Measurements from ENCODE around the gene MED19. TPM values are rescaled to one million over a fixed set of nuclear protein-coding genes. Genes with fewer than 3 reads are reported as not detected.
"Not testable (repeated sequence)": the region's sequence is repeated elsewhere in the genome, so short reads cannot be mapped to it uniquely, and the experiment has no call there.

The MED19 gene
- total RNA-seq, 2 donors from 2014 or later: 10.6 to 11.2 TPM

- H3K27ac Mint-ChIP-seq; DNase-seq (ENCODE audit: low spot score in 2 of 2); ATAC-seq; H3K9me3 Mint-ChIP-seq: not testable (repeated sequence)
- peaks cover 19 to 20% of the 10 kb centered on the region in 2 donors for H3K36me3 Mint-ChIP-seq
These were observed 4.7 kb upstream of the MED19 start for GRCh38 chr11:57716726-57717125.

DNA sequence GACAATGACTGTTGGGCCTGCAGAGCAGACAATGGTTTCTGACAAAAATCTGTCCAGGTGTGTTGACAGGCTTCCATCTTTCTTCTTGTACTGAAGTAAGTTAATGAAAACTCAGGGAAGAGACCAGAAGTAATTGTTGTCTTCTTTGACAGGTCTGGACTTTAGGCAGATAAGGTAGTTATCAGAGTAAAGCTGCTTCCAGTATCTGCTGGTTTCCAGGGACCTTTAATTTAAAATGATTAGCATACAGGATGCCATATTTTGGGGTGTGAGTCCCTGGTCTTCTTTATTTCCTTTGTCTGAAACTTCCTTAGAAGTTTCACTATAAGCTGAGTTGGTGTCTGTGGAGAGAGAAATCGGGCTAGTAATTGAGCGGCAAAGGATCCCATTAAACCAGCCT, 1.8 kb upstream of the MED19 start:
- DNase-seq (ENCODE audit: low spot score in 2 of 2): no peak
- Mint-ChIP-seq H3K27ac (peak overlapping the region; percentile 90 to 94), H3K9me3 (no peaks in the 10 kb centered on the region), H3K36me3 (peaks cover 20 to 23% of the 10 kb centered on the region in 2 donors)
- no peak for ATAC-seq

- peak; percentile 92 to 94 for ATAC-seq
These were observed 488 bp upstream of the MED19 start, which contains the start of gene TMX2 for GRCh38 chr11:57712256-57713150. TSS of gene TMX2 (plus strand) at chr11:57712593. CDS start at chr11:57712619, 26 bp downstream.

GRCh38 chr11:57709802-57710367, 2.1 kb downstream of the MED19 start:
- no peak for DNase-seq (ENCODE audit: low spot score in 2 of 2)
- peak overlapping the region; percentile 34 to 90 for H3K27ac Mint-ChIP-seq
- peaks cover 13 to 23% of the 10 kb centered on the region in 2 donors for H3K36me3 Mint-ChIP-seq
- H3K9me3 Mint-ChIP-seq: no peaks in the 10 kb centered on the region
- ATAC-seq: no peak

More at GRCh38 chr11:57712256-57713150, 488 bp upstream of the MED19 start, which contains the start of gene TMX2:
- Mint-ChIP-seq H3K9me3 (no peaks in the 10 kb centered on the region), H3K27ac (peak within 1 kb of the TSS; percentile 90 to 94), H3K36me3 (peaks cover 13 to 23% of the 10 kb centered on the region in 2 donors)
- DNase-seq (ENCODE audit: low spot score in 2 of 2): peak; percentile 86 to 90

DNA sequence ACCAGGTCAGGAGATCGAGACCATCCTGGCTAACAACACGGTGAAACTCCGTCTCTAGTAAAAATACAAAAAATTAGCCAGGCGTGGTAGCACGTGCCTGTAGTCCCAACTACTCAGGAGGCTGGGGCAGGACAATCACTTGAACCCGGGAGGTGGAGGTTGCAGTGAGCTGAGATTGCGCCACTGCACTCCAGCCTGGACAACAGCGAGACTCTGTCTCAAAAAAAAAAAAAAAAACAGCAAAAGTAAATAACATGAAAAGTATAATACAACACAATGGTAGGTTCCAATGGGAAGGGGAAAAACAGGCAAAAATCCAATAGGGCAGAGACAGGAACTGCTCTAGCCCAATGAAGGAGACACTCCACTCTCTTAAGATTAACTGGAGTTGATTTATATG, 6.6 kb downstream of the MED19 start:
- H3K27ac Mint-ChIP-seq: peak overlapping the region in 1 of 2 donors; percentile 65
- DNase-seq (ENCODE audit: low spot score in 2 of 2); ATAC-seq; H3K36me3 Mint-ChIP-seq; H3K9me3 Mint-ChIP-seq: not testable (repeated sequence)

GRCh38 chr11:57704932-57705331, 7.1 kb downstream of the MED19 start:
- Mint-ChIP-seq H3K9me3 (no peaks in the 10 kb centered on the region), H3K36me3 (no peaks in the 10 kb centered on the region), H3K27ac (peak overlapping the region; percentile 41 to 94)
- no peak for DNase-seq (ENCODE audit: low spot score in 2 of 2)
- no peak for ATAC-seq

- Mint-ChIP-seq H3K27ac (peak overlapping the region; percentile 41 to 56), H3K9me3 (no peaks in the 10 kb centered on the region), H3K36me3 (peaks cover 0 to 10% of the 10 kb centered on the region in 2 donors)
- ATAC-seq (no peak), DNase-seq (ENCODE audit: low spot score in 2 of 2) (no peak)
These were observed 8.7 kb downstream of the MED19 start for GRCh38 chr11:57703341-57703740.

- Mint-ChIP-seq H3K9me3 (no peaks in the 10 kb centered on the region), H3K36me3 (peaks cover 0 to 15% of the 10 kb centered on the region in 2 donors)
These were observed 11.6 kb downstream of the MED19 start for GRCh38 chr11:57700425-57700824.

DNA sequence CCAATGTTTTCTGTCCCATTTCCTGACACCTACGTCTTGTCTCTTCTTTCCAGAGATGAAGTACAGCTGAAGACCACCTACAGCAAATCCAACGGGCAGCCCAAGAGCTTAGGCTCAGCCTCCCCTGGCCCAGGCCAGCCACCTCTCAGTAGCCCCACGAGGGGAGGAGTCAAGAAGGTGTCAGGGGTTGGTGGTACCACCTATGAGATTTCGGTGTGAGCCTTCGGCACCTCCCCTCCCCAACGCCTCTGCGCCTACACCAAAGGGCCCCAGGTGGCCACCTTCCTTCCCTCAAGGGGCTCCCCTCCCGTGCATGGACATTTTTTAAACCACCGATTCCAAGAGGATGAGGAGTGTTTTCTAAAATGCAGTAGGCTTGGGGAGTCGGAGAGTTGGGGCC, 12.2 kb downstream of the MED19 start:
- no peaks in the 10 kb centered on the region for H3K9me3 Mint-ChIP-seq
- H3K36me3 Mint-ChIP-seq: peaks cover 0 to 15% of the 10 kb centered on the region in 2 donors
- no peak for ATAC-seq
- H3K27ac Mint-ChIP-seq: peak overlapping the region in 1 of 2 donors; percentile 73
- DNase-seq (ENCODE audit: low spot score in 2 of 2): no peak

More at GRCh38 chr11:57700425-57700824, 11.6 kb downstream of the MED19 start:
- H3K27ac Mint-ChIP-seq: peak overlapping the region in 1 of 2 donors; percentile 72
- DNase-seq (ENCODE audit: low spot score in 2 of 2) (no peak), ATAC-seq (no peak)

DNA sequence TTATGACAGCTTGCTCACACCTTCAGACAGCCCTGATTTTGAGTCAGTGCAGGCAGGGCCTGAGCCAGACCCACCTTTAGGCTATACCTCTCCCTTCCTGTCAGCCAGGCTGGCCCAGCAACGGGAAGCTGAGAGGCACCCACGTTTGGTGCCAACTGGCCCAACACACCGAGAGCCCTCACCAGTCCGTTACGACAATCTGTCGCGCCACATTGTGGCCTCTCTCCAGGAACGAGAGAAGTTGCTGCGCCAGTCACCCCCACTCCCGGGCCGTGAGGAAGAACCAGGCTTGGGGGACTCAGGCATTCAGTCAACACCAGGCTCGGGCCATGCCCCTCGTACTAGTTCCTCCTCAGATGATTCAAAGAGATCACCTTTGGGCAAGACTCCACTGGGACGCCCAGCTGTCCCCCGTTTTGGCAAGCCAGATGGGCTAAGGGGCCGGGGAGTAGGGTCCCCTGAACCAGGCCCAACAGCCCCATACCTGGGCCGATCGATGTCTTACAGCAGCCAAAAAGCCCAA, 13.1 kb downstream of the MED19 start:
- H3K36me3 Mint-ChIP-seq: peaks cover under 1 to 15% of the 10 kb centered on the region in 2 donors
- H3K9me3 Mint-ChIP-seq: no peaks in the 10 kb centered on the region
- peak overlapping the region in 1 of 2 donors; percentile 73 for H3K27ac Mint-ChIP-seq
- ATAC-seq (no peak), DNase-seq (ENCODE audit: low spot score in 2 of 2) (no peak)

GRCh38 chr11:57690474-57690873, 21.5 kb downstream of the MED19 start:
- not testable (repeated sequence) for H3K27ac Mint-ChIP-seq, ATAC-seq
- peaks cover 14 to 27% of the 10 kb centered on the region in 2 donors for H3K36me3 Mint-ChIP-seq

GRCh38 chr11:57681168-57681567, 30.8 kb downstream of the MED19 start:
- H3K27ac Mint-ChIP-seq: peak overlapping the region; percentile 62 to 72
- peaks cover 7 to 33% of the 10 kb centered on the region in 2 donors for H3K36me3 Mint-ChIP-seq
- DNase-seq (ENCODE audit: low spot score in 2 of 2) (no peak), ATAC-seq (no peak)
- no peaks in the 10 kb centered on the region for H3K9me3 Mint-ChIP-seq

More at GRCh38 chr11:57690474-57690873, 21.5 kb downstream of the MED19 start:
- H3K9me3 Mint-ChIP-seq; DNase-seq (ENCODE audit: low spot score in 2 of 2): not testable (repeated sequence)

DNA sequence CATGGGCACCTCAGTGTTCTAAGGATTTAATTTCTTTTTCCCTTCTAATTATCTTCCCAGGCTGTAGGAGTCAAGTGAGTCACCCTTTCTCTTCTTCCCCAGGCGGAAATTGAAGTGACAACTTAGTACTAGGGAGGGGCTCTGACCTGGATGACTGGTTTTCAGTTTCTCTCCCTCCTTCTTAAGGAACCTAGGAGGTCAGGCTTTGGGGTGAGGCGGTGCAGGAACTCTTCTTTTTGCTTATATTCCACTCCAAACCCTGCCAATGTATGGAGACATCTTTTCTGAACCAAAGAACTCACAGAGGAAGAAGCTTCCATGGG, 31.5 kb downstream of the MED19 start:
- peak; percentile 83 to 86 for ATAC-seq
- no peak for DNase-seq (ENCODE audit: low spot score in 2 of 2)
- H3K36me3 Mint-ChIP-seq: peaks cover 7 to 40% of the 10 kb centered on the region in 2 donors
- H3K9me3 Mint-ChIP-seq: no peaks in the 10 kb centered on the region
- H3K27ac Mint-ChIP-seq: peak overlapping the region; percentile 72 to 91

GRCh38 chr11:57679396-57679795, 32.6 kb downstream of the MED19 start:
- no peak overlapping the region for H3K27ac Mint-ChIP-seq
- H3K9me3 Mint-ChIP-seq: no peaks in the 10 kb centered on the region
- peaks cover 7 to 45% of the 10 kb centered on the region in 2 donors for H3K36me3 Mint-ChIP-seq
- DNase-seq (ENCODE audit: low spot score in 2 of 2) (no peak), ATAC-seq (no peak)

- H3K27ac Mint-ChIP-seq: peak overlapping the region in 1 of 2 donors; percentile 57
- peaks cover 8 to 61% of the 10 kb centered on the region in 2 donors for H3K36me3 Mint-ChIP-seq
- peaks cover 0 to 5% of the 10 kb centered on the region in 2 donors for H3K9me3 Mint-ChIP-seq
- ATAC-seq (no peak), DNase-seq (ENCODE audit: low spot score in 2 of 2) (no peak)
These were observed 36.7 kb downstream of the MED19 start for GRCh38 chr11:57675176-57675941.

GRCh38 chr11:57674251-57674650, 37.8 kb downstream of the MED19 start:
- Mint-ChIP-seq H3K9me3 (peaks cover 0 to 5% of the 10 kb centered on the region in 2 donors), H3K27ac (no peak overlapping the region), H3K36me3 (peaks cover 9 to 62% of the 10 kb centered on the region in 2 donors)
- no peak for ATAC-seq
- DNase-seq (ENCODE audit: low spot score in 2 of 2): no peak
